A673 (cell line): ENCODE results near the gene POC5. TPM values are rescaled to one million over a fixed set of nuclear protein-coding genes. Genes with fewer than 3 reads are reported as not detected.
A peak's percentile ranks its signal among the peaks of the same experiment; 100 is the strongest.

ENCODE experiments used
- BruUV-seq: library from RNA; stranded (reverse); fragments of 400-500 nt; replicated peaks from 2 replicates; lab custom pipeline; 2021; lab: Mats Ljungman, UMichigan
- CTCF ChIA-PET: fragments of 300-600 bp; sonication (Branson Sonifier 250); formaldehyde crosslinking; loops from one replicate; lab custom pipeline; 2022; ENCODE audit warnings: antibody characterized with exemption; lab: Charles Lee
- POLR2A ChIA-PET: fragments of 300-600 bp; sonication (Branson Sonifier 250); formaldehyde crosslinking; loops from one replicate; lab custom pipeline; 2022; ENCODE audit warnings: antibody characterized with exemption; ENCODE audit not compliant: low non-redundant PET; lab: Charles Lee
- DNase-seq: peaks from one replicate; pipeline ENCODE4 v3.0.0-alpha.2; 2015; ENCODE audit warnings: low spot score
- H3K27ac ChIP-seq: fragments of 200-600 bp; sonication (generic); 2 replicates; pipeline ENCODE4 v1.5.1; 2016; ENCODE audit warnings: mixed run types, low read depth, mild to moderate bottlenecking, mixed read lengths, antibody characterized with exemption, low read length; ENCODE audit not compliant: poor library complexity, severe bottlenecking
- H3K27me3 ChIP-seq: fragments of 200-600 bp; sonication (generic); replicated peaks from 2 replicates; pipeline ENCODE4 v1.6.1; 2017; ENCODE audit warnings: mixed run types, low read depth, mild to moderate bottlenecking, mixed read lengths, antibody characterized with exemption, low read length; ENCODE audit not compliant: insufficient read depth, poor library complexity
- H3K36me3 ChIP-seq: fragments of 200-600 bp; sonication (generic); 2 replicates; pipeline ENCODE4 v1.6.1; 2016; ENCODE audit warnings: mixed run types, mild to moderate bottlenecking, mixed read lengths, antibody characterized with exemption, low read length; ENCODE audit not compliant: insufficient read depth, poor library complexity, severe bottlenecking
- H3K4me1 ChIP-seq: fragments of 200-600 bp; sonication (generic); 2 replicates; pipeline ENCODE4 v1.6.1; 2017; ENCODE audit warnings: mixed run types, mild to moderate bottlenecking, mixed read lengths, antibody characterized with exemption, low read length; ENCODE audit not compliant: insufficient read depth, poor library complexity, severe bottlenecking
- H3K4me3 ChIP-seq: fragments of 200-600 bp; sonication (generic); 2 replicates; pipeline ENCODE4 v1.5.1; 2016; ENCODE audit warnings: low read depth, mixed run types, mild to moderate bottlenecking, mixed read lengths, low read length; ENCODE audit not compliant: poor library complexity, severe bottlenecking
- H3K9me3 ChIP-seq: fragments of 200-600 bp; sonication (generic); 2 replicates; pipeline ENCODE4 v1.6.1; 2016; ENCODE audit warnings: mixed run types, low read depth, mild to moderate bottlenecking, mixed read lengths, antibody characterized with exemption, low read length; ENCODE audit not compliant: poor library complexity, severe bottlenecking
- EZH2 ChIP-seq: fragments of 200-600 bp; sonication (generic); IDR thresholded peaks from 2 replicates; pipeline ENCODE4 v1.6.1; 2017; ENCODE audit warnings: borderline replicate concordance, low read depth, mild to moderate bottlenecking, mixed read lengths, antibody characterized with exemption, low read length; ENCODE audit not compliant: poor library complexity, severe bottlenecking
- intact Hi-C: fragments of 100-400 bp; cut with micrococcal nuclease; formaldehyde crosslinking; loops from one replicate; pipeline ENCODE4 v1.10.0; 2022; ENCODE audit not compliant: unreplicated experiment
- total RNA-seq: library from RNA; stranded (reverse); gene quantifications from 2 replicates; pipeline ENCODE4 v1.2.3, GENCODE V29; 2021
- TF ChIP-seq, protein P1 (sequence below): fragments of 300-800, 200-600 bp; sonication (generic); conservative IDR thresholded peaks from 2 replicates; pipeline ENCODE4 v1.5.1; 2017; ENCODE audit warnings: low read depth, mild to moderate bottlenecking, antibody characterized with exemption, low read length, moderate library complexity, mixed read lengths

POC5 gene
- total RNA-seq, 1 experiment from 2014 or later = 28.5 TPM

- CTCF ChIA-PET = no interaction called here
- H3K4me1 ChIP-seq = no peaks in the 10 kb centered on the region
- BruUV-seq = no TSS peak
Measured at GRCh38 chr5:75686480-75686879, 30.8 kb downstream of the POC5 start.

GRCh38 chr5:75685141-75685540 lies 32.1 kb downstream of the POC5 start:
- POLR2A ChIA-PET = no interaction called here
- Histone ChIP-seq H3K36me3 (peaks cover 34% of the 10 kb centered on the region), H3K27me3 (no peaks in the 10 kb centered on the region), H3K27ac (no peak overlapping the region), H3K4me3 (no peak overlapping the region), H3K9me3 (no peaks in the 10 kb centered on the region), H3K4me1 (no peaks in the 10 kb centered on the region)
- TF ChIP-seq, protein P1, sequence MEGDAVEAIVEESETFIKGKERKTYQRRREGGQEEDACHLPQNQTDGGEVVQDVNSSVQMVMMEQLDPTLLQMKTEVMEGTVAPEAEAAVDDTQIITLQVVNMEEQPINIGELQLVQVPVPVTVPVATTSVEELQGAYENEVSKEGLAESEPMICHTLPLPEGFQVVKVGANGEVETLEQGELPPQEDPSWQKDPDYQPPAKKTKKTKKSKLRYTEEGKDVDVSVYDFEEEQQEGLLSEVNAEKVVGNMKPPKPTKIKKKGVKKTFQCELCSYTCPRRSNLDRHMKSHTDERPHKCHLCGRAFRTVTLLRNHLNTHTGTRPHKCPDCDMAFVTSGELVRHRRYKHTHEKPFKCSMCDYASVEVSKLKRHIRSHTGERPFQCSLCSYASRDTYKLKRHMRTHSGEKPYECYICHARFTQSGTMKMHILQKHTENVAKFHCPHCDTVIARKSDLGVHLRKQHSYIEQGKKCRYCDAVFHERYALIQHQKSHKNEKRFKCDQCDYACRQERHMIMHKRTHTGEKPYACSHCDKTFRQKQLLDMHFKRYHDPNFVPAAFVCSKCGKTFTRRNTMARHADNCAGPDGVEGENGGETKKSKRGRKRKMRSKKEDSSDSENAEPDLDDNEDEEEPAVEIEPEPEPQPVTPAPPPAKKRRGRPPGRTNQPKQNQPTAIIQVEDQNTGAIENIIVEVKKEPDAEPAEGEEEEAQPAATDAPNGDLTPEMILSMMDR = no peak
- no peak for TF ChIP-seq EZH2
- DNase-seq = no peak
- BruUV-seq = no TSS peak
- intact Hi-C loops = loop anchor here (10.0 kb wide), 1 partner anchor 320 kb away; no protein-coding TSS in a partner anchor
- CTCF ChIA-PET = no interaction called here

More at GRCh38 chr5:75686480-75686879, 30.8 kb downstream of the POC5 start:
- no peak overlapping the region for H3K27ac ChIP-seq
- no peaks in the 10 kb centered on the region for H3K9me3 ChIP-seq
- TF ChIP-seq, protein P1 = no peak
- TF ChIP-seq EZH2 = no peak
- no peak for DNase-seq
- POLR2A ChIA-PET = no interaction called here
- intact Hi-C loops = loop anchor here (10.0 kb wide), 1 partner anchor 322 kb away; no protein-coding TSS in a partner anchor
- H3K27me3 ChIP-seq = no peaks in the 10 kb centered on the region
- peaks cover 34% of the 10 kb centered on the region for H3K36me3 ChIP-seq
- H3K4me3 ChIP-seq = no peak overlapping the region

GRCh38 chr5:75681125-75681830 lies 36.0 kb downstream of the POC5 start:
- ChIA-PET POLR2A (no interaction called here), CTCF (interaction anchor here (1.0 kb wide), 1 partner anchor 444 kb away, joined by 8 read pairs; the partner anchor contains the start of gene ANKRD31)
- TF ChIP-seq, protein P1 = peak; percentile 69
- TF ChIP-seq EZH2 = no peak

More at GRCh38 chr5:75681125-75681830, 36.0 kb downstream of the POC5 start:
- BruUV-seq = no TSS peak
- no peaks in the 10 kb centered on the region for H3K9me3 ChIP-seq
- no peaks in the 10 kb centered on the region for H3K4me1 ChIP-seq
- H3K4me3 ChIP-seq = no peak overlapping the region
- peaks cover 11% of the 10 kb centered on the region for H3K36me3 ChIP-seq
- intact Hi-C loops = loop anchor here (10.0 kb wide), 1 partner anchor 316 kb away; no protein-coding TSS in a partner anchor
- no peak overlapping the region for H3K27ac ChIP-seq
- DNase-seq = peak; percentile 62
- H3K27me3 ChIP-seq = no peaks in the 10 kb centered on the region
